OCI-LY1 (cell line): Measurements from ENCODE around the gene FKBP11.

Source experiments
- EZH2 ChIP-seq: fragments of 200-600 bp; sonication (generic), shearing (Covaris generic); IDR thresholded peaks from 2 replicates; pipeline ENCODE4 v1.8.0; 2017; ENCODE audit warnings: borderline replicate concordance, mixed run types, mild to moderate bottlenecking, antibody characterized with exemption, low read length, moderate library complexity, mixed read lengths
- TF ChIP-seq, protein P1 (sequence below): fragments of 200-600 bp; sonication (generic), shearing (Covaris generic); IDR thresholded peaks from 2 replicates; pipeline ENCODE4 v1.5.1; 2017; ENCODE audit warnings: mild to moderate bottlenecking, antibody characterized with exemption, low read length, moderate library complexity, mixed read lengths

DNA sequence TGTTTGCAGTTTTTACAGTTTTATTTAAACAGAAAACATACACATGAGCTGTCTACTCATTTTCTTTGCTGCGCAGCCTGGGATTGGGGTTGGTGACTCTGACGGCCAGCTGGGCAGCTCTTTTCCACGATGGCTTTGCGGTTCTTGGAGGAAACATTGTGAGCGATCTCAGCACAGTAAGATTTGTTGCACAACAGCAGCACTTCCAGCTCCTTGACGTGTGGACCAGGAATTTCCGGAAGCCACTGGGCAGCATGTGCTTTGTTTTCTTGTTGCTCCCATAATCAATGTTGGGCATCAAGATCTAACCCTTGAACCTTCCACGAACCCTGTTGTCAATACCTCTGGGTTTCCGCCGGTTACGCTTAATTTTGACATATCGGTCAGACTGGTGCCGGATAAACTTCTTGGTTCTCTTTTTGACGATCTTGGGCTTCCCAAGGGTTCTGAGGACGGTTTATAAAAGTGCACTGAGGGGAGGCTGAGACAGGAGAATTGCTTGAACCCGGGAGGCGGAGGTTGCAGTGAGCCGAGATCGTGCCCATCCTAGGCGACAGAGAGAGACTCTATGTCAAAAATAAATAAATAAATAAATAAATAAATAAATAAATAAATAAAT, 21.8 kb downstream of the FKBP11 start:
- TF ChIP-seq, protein P1, sequence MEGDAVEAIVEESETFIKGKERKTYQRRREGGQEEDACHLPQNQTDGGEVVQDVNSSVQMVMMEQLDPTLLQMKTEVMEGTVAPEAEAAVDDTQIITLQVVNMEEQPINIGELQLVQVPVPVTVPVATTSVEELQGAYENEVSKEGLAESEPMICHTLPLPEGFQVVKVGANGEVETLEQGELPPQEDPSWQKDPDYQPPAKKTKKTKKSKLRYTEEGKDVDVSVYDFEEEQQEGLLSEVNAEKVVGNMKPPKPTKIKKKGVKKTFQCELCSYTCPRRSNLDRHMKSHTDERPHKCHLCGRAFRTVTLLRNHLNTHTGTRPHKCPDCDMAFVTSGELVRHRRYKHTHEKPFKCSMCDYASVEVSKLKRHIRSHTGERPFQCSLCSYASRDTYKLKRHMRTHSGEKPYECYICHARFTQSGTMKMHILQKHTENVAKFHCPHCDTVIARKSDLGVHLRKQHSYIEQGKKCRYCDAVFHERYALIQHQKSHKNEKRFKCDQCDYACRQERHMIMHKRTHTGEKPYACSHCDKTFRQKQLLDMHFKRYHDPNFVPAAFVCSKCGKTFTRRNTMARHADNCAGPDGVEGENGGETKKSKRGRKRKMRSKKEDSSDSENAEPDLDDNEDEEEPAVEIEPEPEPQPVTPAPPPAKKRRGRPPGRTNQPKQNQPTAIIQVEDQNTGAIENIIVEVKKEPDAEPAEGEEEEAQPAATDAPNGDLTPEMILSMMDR: no peak
- TF ChIP-seq EZH2: no peak
